HepG2 (cell line): ENCODE data around the gene ABCD4. TPM values are rescaled to one million over a fixed set of nuclear protein-coding genes. Genes with fewer than 3 reads are reported as not detected.

Source experiments
- AHR ChIP-seq: IDR thresholded peaks from 2 replicates; pipeline ENCODE4 v1.6.1; 2018; ENCODE audit warnings: missing genetic modification reagents, missing compliant biosample characterization
- EP300 ChIP-seq, 3 experiments: sonication (generic) in 1 of 3; formaldehyde crosslinking in 1 of 3; IDR thresholded peaks; 2 replicates each; pipeline versions ENCODE4 v1.5.1 to v1.6.1; 2011 to 2020; ENCODE audit warnings: low read depth in 2 of 3, low read length in 2 of 3, borderline replicate concordance in 1 of 3, improper control_type of control experiment in 1 of 3, mild to moderate bottlenecking in 1 of 3, missing genetic modification reagents in 1 of 3, moderate library complexity in 1 of 3
- KLF6 ChIP-seq: IDR thresholded peaks from 2 replicates; pipeline ENCODE4 v1.8.0; 2016; ENCODE audit warnings: missing biosample characterization, missing genetic modification reagents
- MEF2D ChIP-seq: sonication (generic); formaldehyde crosslinking; IDR thresholded peaks from 2 replicates; pipeline ENCODE4 v1.5.1; 2020; ENCODE audit warnings: mild to moderate bottlenecking, missing genetic modification reagents
- SIN3B ChIP-seq: fragments of 150-350 bp; IDR thresholded peaks from 2 replicates; pipeline ENCODE4 v1.6.1; 2014; ENCODE audit warnings: low read length
- SKI ChIP-seq: fragments of 450-650 bp; IDR thresholded peaks from one replicate; pipeline ENCODE4 v1.6.1; 2018; ENCODE audit warnings: mild to moderate bottlenecking; ENCODE audit not compliant: partially characterized antibody
- ZBTB38 ChIP-seq: sonication (generic); formaldehyde crosslinking; IDR thresholded peaks from 2 replicates; pipeline ENCODE4 v1.5.1; 2020; ENCODE audit warnings: mild to moderate bottlenecking, missing genetic modification reagents
- ZMYM3 ChIP-seq: sonication (generic); formaldehyde crosslinking; IDR thresholded peaks from 2 replicates; pipeline ENCODE4 v1.5.1; 2020; ENCODE audit warnings: mild to moderate bottlenecking, missing genetic modification reagents
- ZSCAN30 ChIP-seq: sonication (generic); formaldehyde crosslinking; IDR thresholded peaks from 2 replicates; pipeline ENCODE4 v1.5.0; 2020; ENCODE audit warnings: mild to moderate bottlenecking, missing genetic modification reagents
- polyA plus RNA-seq, 8 experiments: library from polyadenylated mRNA; depleted of rRNA in 3 of 8; stranded (reverse) in 7 of 8; unstranded in 1 of 8; fragments of >200 nt; fragmentation: Illumina TruSeq in 4 of 8; extraction: Trizol in 4 of 8; gene quantifications; 2 replicates each; pipeline versions ENCODE4 v1.2.1 to v1.2.3, GENCODE V29; 2011 to 2016; ENCODE audit warnings: low read depth in 4 of 8, missing spikeins in 1 of 8, mixed read lengths in 1 of 8; ENCODE audit not compliant: insufficient read depth in 1 of 8
- total RNA-seq, 5 experiments: library from RNA; depleted of rRNA; stranded (reverse); fragments of >200 nt; fragmentation: Illumina TruSeq; extraction: Trizol; gene quantifications; 2 replicates each; pipeline ENCODE4 v1.2.3, GENCODE V29; 2016; ENCODE audit warnings: low read depth in 1 of 5
- TF ChIP-seq, protein P1 (sequence below): sonication (generic); formaldehyde crosslinking; IDR thresholded peaks from 2 replicates; pipeline ENCODE4 v1.5.0; 2020; ENCODE audit warnings: missing genetic modification reagents
- TF ChIP-seq, protein P2 (sequence below), 2 experiments: IDR thresholded peaks; 2 replicates each; pipeline ENCODE4 v1.6.1; 2011 to 2012; ENCODE audit warnings: low read length in 2 of 2, borderline replicate concordance in 1 of 2, low read depth in 1 of 2, mild to moderate bottlenecking in 1 of 2, moderate library complexity in 1 of 2
- TF ChIP-seq, protein P3 (sequence below): sonication (generic); formaldehyde crosslinking; IDR thresholded peaks from 2 replicates; pipeline ENCODE4 v1.4.0; 2020; ENCODE audit warnings: mild to moderate bottlenecking, low read depth, missing genetic modification reagents
- TF ChIP-seq, protein P4 (sequence below): sonication (generic); formaldehyde crosslinking; IDR thresholded peaks from 2 replicates; pipeline ENCODE4 v1.4.0; 2020; ENCODE audit warnings: mild to moderate bottlenecking, missing genetic modification reagents, borderline replicate concordance
- TF ChIP-seq, protein P5 (sequence below): sonication (generic); formaldehyde crosslinking; IDR thresholded peaks from 2 replicates; pipeline ENCODE4 v1.5.1; 2020; ENCODE audit warnings: mild to moderate bottlenecking, missing genetic modification reagents
- TF ChIP-seq, protein P6 (sequence below): sonication (generic); formaldehyde crosslinking; IDR thresholded peaks from 2 replicates; pipeline ENCODE4 v1.5.0; 2020; ENCODE audit warnings: missing genetic modification reagents

The ABCD4 gene
- total and polyA plus RNA-seq, 2 of the 13 experiments (the other 11 are each of a cell fraction or from before 2014, with no cell fraction given): 47.5 to 50.5 TPM

DNA sequence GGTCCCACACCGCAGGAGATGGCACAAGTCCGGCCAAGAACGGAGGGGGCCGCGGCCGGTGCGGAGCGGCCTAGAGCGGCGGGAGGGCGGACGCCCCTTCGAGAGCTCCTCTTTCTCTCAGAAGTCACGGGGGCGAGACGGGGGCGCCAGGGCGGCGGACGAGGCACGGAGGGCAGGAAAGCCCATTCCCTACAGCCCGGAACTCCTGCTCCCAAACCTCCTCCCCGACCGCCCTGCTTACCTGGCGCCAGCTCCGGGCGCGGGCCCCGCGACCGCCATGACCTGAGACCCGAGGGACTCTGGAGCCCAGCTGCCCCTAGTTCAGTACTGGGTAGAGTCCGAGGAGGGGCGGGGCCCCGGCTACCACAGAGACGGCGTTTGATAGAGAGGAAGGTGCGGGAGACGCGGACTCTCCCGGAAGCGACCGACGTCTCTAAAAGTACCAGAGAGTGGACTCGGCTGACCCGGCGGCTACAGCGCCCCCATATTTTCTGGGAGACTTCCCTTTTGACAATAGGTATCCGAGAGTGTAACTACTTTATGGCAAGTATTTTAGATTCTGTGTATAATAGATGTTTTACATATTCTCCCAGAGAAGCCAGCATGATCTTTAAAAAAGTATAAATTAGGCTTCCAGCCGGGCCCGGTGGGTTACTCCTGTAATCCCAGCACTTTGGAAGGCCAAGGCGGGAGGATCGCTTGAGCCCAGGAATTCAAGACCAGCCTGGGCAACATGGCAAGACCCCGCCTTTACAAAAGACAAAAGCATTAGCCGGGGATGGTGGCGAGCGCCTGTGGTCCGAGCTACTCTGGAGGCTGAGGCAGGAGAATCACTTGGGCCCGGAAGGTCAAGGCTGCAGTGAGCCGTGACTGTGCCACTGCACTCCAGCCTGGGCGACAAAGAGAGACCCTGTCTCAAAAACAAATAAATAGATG is at the start of gene ABCD4 (continued):
- TF ChIP-seq AHR (CRISPR knock-in tag) (peak; percentile 90), ZMYM3 (peak; percentile 71), EP300 (IDR thresholded peaks at IDR 0.05; ENCODE audit: low read depth in 2 of 2, low read length in 2 of 2) (no peak), EP300 (CRISPR knock-in tag; IDR thresholded peaks at IDR 0.05; ENCODE audit: borderline replicate concordance) (0 out of 2 replicates have a peak, but pooled peaks have one; percentile 36), SKI (peak; percentile 45), ZBTB38 (CRISPR knock-in tag) (no peak), MEF2D (CRISPR knock-in tag) (peak; percentile 65; the same call in 1 of the 2 replicates), ZSCAN30 (CRISPR knock-in tag) (no peak), KLF6 (CRISPR knock-in tag) (0 out of 2 replicates have a peak, but pooled peaks have one; percentile 46), SIN3B (peak; percentile 35; the same call in 1 of the 2 replicates)
- TF ChIP-seq, protein P1, sequence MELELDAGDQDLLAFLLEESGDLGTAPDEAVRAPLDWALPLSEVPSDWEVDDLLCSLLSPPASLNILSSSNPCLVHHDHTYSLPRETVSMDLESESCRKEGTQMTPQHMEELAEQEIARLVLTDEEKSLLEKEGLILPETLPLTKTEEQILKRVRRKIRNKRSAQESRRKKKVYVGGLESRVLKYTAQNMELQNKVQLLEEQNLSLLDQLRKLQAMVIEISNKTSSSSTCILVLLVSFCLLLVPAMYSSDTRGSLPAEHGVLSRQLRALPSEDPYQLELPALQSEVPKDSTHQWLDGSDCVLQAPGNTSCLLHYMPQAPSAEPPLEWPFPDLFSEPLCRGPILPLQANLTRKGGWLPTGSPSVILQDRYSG (CRISPR knock-in tag): no peak
- TF ChIP-seq, protein P2, sequence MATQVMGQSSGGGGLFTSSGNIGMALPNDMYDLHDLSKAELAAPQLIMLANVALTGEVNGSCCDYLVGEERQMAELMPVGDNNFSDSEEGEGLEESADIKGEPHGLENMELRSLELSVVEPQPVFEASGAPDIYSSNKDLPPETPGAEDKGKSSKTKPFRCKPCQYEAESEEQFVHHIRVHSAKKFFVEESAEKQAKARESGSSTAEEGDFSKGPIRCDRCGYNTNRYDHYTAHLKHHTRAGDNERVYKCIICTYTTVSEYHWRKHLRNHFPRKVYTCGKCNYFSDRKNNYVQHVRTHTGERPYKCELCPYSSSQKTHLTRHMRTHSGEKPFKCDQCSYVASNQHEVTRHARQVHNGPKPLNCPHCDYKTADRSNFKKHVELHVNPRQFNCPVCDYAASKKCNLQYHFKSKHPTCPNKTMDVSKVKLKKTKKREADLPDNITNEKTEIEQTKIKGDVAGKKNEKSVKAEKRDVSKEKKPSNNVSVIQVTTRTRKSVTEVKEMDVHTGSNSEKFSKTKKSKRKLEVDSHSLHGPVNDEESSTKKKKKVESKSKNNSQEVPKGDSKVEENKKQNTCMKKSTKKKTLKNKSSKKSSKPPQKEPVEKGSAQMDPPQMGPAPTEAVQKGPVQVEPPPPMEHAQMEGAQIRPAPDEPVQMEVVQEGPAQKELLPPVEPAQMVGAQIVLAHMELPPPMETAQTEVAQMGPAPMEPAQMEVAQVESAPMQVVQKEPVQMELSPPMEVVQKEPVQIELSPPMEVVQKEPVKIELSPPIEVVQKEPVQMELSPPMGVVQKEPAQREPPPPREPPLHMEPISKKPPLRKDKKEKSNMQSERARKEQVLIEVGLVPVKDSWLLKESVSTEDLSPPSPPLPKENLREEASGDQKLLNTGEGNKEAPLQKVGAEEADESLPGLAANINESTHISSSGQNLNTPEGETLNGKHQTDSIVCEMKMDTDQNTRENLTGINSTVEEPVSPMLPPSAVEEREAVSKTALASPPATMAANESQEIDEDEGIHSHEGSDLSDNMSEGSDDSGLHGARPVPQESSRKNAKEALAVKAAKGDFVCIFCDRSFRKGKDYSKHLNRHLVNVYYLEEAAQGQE (IDR thresholded peaks at IDR 0.05; ENCODE audit: borderline replicate concordance in 1 of 2, low read depth in 1 of 2, low read length in 2 of 2): peak in 1 of 2 experiments; percentile 75; a peak in 1 of 4 replicates
- TF ChIP-seq, protein P3, sequence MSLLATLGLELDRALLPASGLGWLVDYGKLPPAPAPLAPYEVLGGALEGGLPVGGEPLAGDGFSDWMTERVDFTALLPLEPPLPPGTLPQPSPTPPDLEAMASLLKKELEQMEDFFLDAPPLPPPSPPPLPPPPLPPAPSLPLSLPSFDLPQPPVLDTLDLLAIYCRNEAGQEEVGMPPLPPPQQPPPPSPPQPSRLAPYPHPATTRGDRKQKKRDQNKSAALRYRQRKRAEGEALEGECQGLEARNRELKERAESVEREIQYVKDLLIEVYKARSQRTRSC (CRISPR knock-in tag): no peak
- TF ChIP-seq, protein P4, sequence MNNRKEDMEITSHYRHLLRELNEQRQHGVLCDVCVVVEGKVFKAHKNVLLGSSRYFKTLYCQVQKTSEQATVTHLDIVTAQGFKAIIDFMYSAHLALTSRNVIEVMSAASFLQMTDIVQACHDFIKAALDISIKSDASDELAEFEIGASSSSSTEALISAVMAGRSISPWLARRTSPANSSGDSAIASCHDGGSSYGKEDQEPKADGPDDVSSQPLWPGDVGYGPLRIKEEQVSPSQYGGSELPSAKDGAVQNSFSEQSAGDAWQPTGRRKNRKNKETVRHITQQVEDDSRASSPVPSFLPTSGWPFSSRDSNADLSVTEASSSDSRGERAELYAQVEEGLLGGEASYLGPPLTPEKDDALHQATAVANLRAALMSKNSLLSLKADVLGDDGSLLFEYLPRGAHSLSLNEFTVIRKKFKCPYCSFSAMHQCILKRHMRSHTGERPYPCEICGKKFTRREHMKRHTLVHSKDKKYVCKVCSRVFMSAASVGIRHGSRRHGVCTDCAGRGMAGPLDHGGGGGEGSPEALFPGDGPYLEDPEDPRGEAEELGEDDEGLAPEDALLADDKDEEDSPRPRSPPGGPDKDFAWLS (CRISPR knock-in tag): no peak
- TF ChIP-seq, protein P5, sequence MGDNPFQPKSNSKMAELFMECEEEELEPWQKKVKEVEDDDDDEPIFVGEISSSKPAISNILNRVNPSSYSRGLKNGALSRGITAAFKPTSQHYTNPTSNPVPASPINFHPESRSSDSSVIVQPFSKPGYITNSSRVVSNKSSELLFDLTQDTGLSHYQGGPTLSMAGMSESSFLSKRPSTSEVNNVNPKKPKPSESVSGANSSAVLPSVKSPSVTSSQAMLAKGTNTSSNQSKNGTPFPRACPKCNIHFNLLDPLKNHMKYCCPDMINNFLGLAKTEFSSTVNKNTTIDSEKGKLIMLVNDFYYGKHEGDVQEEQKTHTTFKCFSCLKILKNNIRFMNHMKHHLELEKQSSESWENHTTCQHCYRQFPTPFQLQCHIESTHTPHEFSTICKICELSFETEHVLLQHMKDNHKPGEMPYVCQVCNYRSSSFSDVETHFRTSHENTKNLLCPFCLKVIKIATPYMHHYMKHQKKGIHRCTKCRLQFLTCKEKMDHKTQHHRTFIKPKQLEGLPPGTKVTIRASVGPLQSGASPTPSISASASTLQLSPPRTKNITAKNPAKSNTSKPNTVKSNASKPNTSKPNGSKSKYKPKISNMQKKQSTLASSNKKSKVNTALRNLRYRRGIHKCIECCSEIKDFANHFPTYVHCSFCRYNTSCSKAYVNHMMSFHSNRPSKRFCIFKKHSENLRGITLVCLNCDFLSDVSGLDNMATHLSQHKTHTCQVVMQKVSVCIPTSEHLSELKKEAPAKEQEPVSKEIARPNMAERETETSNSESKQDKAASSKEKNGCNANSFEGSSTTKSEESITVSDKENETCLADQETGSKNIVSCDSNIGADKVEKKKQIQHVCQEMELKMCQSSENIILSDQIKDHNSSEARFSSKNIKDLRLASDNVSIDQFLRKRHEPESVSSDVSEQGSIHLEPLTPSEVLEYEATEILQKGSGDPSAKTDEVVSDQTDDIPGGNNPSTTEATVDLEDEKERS (CRISPR knock-in tag): peak; percentile 78; the same call in 1 of the 2 replicates
- TF ChIP-seq, protein P6, sequence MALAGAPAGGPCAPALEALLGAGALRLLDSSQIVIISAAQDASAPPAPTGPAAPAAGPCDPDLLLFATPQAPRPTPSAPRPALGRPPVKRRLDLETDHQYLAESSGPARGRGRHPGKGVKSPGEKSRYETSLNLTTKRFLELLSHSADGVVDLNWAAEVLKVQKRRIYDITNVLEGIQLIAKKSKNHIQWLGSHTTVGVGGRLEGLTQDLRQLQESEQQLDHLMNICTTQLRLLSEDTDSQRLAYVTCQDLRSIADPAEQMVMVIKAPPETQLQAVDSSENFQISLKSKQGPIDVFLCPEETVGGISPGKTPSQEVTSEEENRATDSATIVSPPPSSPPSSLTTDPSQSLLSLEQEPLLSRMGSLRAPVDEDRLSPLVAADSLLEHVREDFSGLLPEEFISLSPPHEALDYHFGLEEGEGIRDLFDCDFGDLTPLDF (CRISPR knock-in tag): no peak
